Loucy (cell line): ENCODE data around the gene GPR45.

Source experiments
- CTCF ChIP-seq: fragments of 200-600 bp; sonication (generic); conservative IDR thresholded peaks from 2 replicates; pipeline ENCODE4 v1.5.1; 2014; ENCODE audit warnings: mild to moderate bottlenecking, antibody characterized with exemption, low read length
- EZH2phosphoT487 ChIP-seq: fragments of 200-600 bp; IDR thresholded peaks from 2 replicates; pipeline ENCODE4 v1.6.1; 2018; ENCODE audit warnings: antibody characterized with exemption, mild to moderate bottlenecking, moderate library complexity, borderline replicate concordance

- no peak for TF ChIP-seq CTCF
- no peak for TF ChIP-seq EZH2phosphoT487
Observed at GRCh38 chr2:105288133-105288532, 46.6 kb downstream of the GPR45 start.
